ENCODE measurements around the gene INSYN2B.

Gene INSYN2B

DNA sequence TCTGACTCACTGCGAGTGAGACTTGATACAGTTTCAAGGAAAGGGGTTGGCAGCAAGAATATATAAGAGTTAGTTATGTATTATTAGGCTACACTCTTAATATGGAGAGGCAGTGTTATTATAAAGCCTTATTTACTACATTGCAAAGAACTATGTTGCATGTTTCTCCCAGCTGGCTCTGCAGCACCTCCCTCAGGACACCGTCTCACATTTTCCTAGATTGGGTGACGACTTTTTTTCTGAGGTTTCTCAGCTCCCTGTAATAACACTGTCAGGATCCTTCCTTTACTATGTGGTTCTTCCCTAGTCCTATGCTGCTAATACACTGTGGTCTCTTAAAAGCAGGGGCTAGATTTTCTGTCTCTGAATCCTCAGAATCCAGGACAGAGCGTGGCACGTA is 153.7 kb downstream of the INSYN2B start:
- Histone ChIP-seq H3K27ac (no peak overlapping the region), H3K4me3 (no peak overlapping the region)
- DNase-seq (ENCODE audit: low spot score): no peak
- TF ChIP-seq, protein P1, sequence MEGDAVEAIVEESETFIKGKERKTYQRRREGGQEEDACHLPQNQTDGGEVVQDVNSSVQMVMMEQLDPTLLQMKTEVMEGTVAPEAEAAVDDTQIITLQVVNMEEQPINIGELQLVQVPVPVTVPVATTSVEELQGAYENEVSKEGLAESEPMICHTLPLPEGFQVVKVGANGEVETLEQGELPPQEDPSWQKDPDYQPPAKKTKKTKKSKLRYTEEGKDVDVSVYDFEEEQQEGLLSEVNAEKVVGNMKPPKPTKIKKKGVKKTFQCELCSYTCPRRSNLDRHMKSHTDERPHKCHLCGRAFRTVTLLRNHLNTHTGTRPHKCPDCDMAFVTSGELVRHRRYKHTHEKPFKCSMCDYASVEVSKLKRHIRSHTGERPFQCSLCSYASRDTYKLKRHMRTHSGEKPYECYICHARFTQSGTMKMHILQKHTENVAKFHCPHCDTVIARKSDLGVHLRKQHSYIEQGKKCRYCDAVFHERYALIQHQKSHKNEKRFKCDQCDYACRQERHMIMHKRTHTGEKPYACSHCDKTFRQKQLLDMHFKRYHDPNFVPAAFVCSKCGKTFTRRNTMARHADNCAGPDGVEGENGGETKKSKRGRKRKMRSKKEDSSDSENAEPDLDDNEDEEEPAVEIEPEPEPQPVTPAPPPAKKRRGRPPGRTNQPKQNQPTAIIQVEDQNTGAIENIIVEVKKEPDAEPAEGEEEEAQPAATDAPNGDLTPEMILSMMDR (IDR thresholded peaks at IDR 0.05): no peak

DNA sequence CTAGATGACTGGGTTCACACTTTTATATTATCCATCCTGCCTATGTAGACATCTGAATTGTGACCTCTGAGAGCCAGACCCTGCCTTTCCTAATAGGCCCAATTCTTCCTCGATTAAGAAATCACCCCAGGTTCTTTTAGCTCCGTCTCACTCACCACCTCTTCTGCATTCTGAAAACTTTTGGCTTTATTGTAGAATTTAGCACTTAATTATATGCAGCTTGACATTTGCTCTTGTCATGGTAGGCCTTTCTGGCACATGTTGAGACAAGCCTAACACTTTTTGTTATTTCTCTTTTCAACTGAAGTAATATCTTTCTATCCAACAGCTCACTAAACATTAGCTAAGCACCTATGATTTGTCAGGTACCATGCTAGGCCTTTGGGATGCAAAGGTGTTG is 163.3 kb downstream of the INSYN2B start:
- Histone ChIP-seq H3K4me3 (no peak overlapping the region), H3K27ac (no peak overlapping the region)
- TF ChIP-seq, protein P1 (IDR thresholded peaks at IDR 0.05): no peak
- no peak for DNase-seq (ENCODE audit: low spot score)

DNA sequence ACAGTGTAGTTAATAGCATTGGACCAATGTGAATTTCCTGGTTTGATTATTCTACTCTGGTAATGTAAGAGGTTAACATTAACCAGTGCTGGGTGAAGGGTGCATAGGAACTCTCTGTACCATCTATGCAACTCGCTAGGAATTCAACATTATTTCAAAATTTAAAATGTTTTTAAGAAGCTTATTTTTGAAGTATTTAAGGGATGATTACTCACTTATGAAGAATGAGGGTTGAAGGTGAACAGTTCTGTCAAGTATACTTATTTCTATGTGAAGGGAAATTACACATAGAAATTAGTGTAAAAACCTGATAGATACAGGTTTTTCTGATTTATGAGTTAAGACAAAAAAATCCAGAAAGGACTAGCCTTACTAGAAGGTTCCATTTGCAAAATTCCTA is 165.8 kb downstream of the INSYN2B start:
- Histone ChIP-seq H3K4me3 (no peak overlapping the region), H3K27ac (no peak overlapping the region)
- TF ChIP-seq, protein P1 (IDR thresholded peaks at IDR 0.05): no peak
- DNase-seq (ENCODE audit: low spot score): no peak

Data from coronary artery (tissue), 2 donors.